GM10847 (cell line): ENCODE measurements around the gene ARG2.

Experiments used
- POLR2A ChIP-seq: IDR thresholded peaks from 2 replicates; pipeline ENCODE4 v1.6.1; 2011; ENCODE audit not compliant: insufficient read length; ENCODE audit errors: extremely low read depth

The ARG2 gene

GRCh38 chr14:67695394-67695949 lies 75.8 kb downstream of the ARG2 start, which contains the start of gene RDH11:
Gene RDH11 (minus strand): TSS chr14:67695764. CDS start chr14:67695703, 61 bp downstream.
- TF ChIP-seq POLR2A: peak; percentile 86

GRCh38 chr14:67697006-67697405 lies 77.3 kb downstream of the ARG2 start:
- no peak for TF ChIP-seq POLR2A

GRCh38 chr14:67698179-67698578 lies 78.5 kb downstream of the ARG2 start:
- TF ChIP-seq POLR2A: no peak
